ENCODE measurements around the gene STRIP1. TPM values are rescaled to one million over a fixed set of nuclear protein-coding genes. Genes with fewer than 3 reads are reported as not detected.

The STRIP1 gene
- polyA plus RNA-seq, 2 of the 4 experiments (the other 2 are of a cell fraction), result 16.4 to 16.7 TPM

- no peak for TF ChIP-seq USF2 (IDR thresholded peaks at IDR 0.05)
- TF ChIP-seq BHLHE40 (IDR thresholded peaks at IDR 0.05; ENCODE audit: low read depth, low read length), result no peak
- TF ChIP-seq REST (IDR thresholded peaks at IDR 0.05), result no peak
- TF ChIP-seq JUNB (IDR thresholded peaks at IDR 0.05), result no peak
- TF ChIP-seq HEYL (CRISPR knock-in tag; IDR thresholded peaks at IDR 0.05), result no peak
Measured at GRCh38 chr1:110063781-110064180, 29.4 kb downstream of the STRIP1 start (continued).

- DNase-seq (ENCODE audit: low read depth in 1 of 2, low spot score in 1 of 2) (no peak), FAIRE-seq (no peak), ATAC-seq (no peak)
- CTCF ChIA-PET, result interaction anchor here (0.8 to 10.3 kb wide), 2 partner anchors 15 to 550 kb away, joined by 4 to 130 read pairs; no protein-coding TSS in a partner anchor
- WGBS (ENCODE audit: missing lambda C conversion rate), result 87% methylated on average over 4 of the region's 18 CpGs
- Histone ChIP-seq H3K27ac (no peak overlapping the region), H3K4me3 (no peak overlapping the region), H3K4me1 (no peaks in the 10 kb centered on the region), H3K9me3 (no peaks in the 10 kb centered on the region), H3K4me2 (no peak overlapping the region)
- no peak for TF ChIP-seq KDM5A (IDR thresholded peaks at IDR 0.05)
- TF ChIP-seq BHLHE40 (IDR thresholded peaks at IDR 0.05; ENCODE audit: low read depth, low read length), result no peak
- no peak for TF ChIP-seq POLR2AphosphoS2 (conservative IDR thresholded peaks at IDR 0.05; ENCODE audit: low read length)
- TF ChIP-seq HOXB13 (CRISPR knock-in tag; IDR thresholded peaks at IDR 0.05; ENCODE audit: low read depth), result no peak
- TF ChIP-seq MYC (IDR thresholded peaks at IDR 0.05; ENCODE audit: borderline replicate concordance, low read length), result no peak
- TF ChIP-seq FOXS1 (CRISPR knock-in tag; IDR thresholded peaks at IDR 0.05), result no peak
- TF ChIP-seq CHD4 (IDR thresholded peaks at IDR 0.05; ENCODE audit: borderline replicate concordance), result no peak
- TF ChIP-seq ZSCAN20 (CRISPR knock-in tag; IDR thresholded peaks at IDR 0.05), result no peak
- POLR2A ChIA-PET, result no interaction called here
Measured at GRCh38 chr1:110064576-110065337, 30.3 kb downstream of the STRIP1 start.

GRCh38 chr1:110065841-110066240 lies 31.4 kb downstream of the STRIP1 start:
- H3K4me3 ChIP-seq, result no peak overlapping the region
- DNase-seq (ENCODE audit: low read depth in 1 of 2, low spot score in 1 of 2), result no peak
- no peak for FAIRE-seq
- TF ChIP-seq KDM5A (IDR thresholded peaks at IDR 0.05) (no peak), PBX3 (IDR thresholded peaks at IDR 0.05) (no peak), HOXA7 (CRISPR knock-in tag; IDR thresholded peaks at IDR 0.05) (no peak), EHMT2 (IDR thresholded peaks at IDR 0.05; ENCODE audit: low read depth) (no peak), CEBPB (IDR thresholded peaks at IDR 0.05) (no peak), HDAC2 (IDR thresholded peaks at IDR 0.05) (no peak), PHF8 (IDR thresholded peaks at IDR 0.05; ENCODE audit: borderline replicate concordance, low read depth) (no peak), ELK1 (IDR thresholded peaks at IDR 0.05; ENCODE audit: low read depth, low read length) (no peak), EP300 (IDR thresholded peaks at IDR 0.05) (no peak), MAZ (IDR thresholded peaks at IDR 0.05; ENCODE audit: borderline replicate concordance, low read depth, low read length) (no peak), JUNB (IDR thresholded peaks at IDR 0.05) (no peak), TFCP2L1 (CRISPR knock-in tag; IDR thresholded peaks at IDR 0.05) (no peak), CBX8 (IDR thresholded peaks at IDR 0.05) (no peak), NFE2L2 (conservative IDR thresholded peaks at IDR 0.05; ENCODE audit: low read length) (no peak), BHLHE40 (IDR thresholded peaks at IDR 0.05; ENCODE audit: low read depth, low read length) (no peak), ZSCAN20 (CRISPR knock-in tag; IDR thresholded peaks at IDR 0.05) (no peak)
- H3K9me3 ChIP-seq, result no peaks in the 10 kb centered on the region
- H3K4me2 ChIP-seq, result no peak overlapping the region
- ChIA-PET POLR2A (interaction anchor here (0.6 to 0.8 kb wide), 2 partner anchors 31 to 273 kb away, joined by 3 to 4 read pairs; partner anchors contain the start of gene STRIP1), CTCF (interaction anchor here (1.1 to 10.3 kb wide), 2 partner anchors 16 to 39 kb away, joined by 4 to 130 read pairs; no protein-coding TSS in a partner anchor)
- no peak overlapping the region for H3K27ac ChIP-seq
- no peaks in the 10 kb centered on the region for H3K4me1 ChIP-seq
- ATAC-seq, result no peak
- WGBS (ENCODE audit: missing lambda C conversion rate), result 84% methylated on average over 4 of the region's 5 CpGs
